Measurements from ENCODE around the gene ZCRB1.

The ZCRB1 gene

GRCh38 chr12:42326541-42327226 lies 790 bp upstream of the ZCRB1 start:
- TF ChIP-seq, protein P1, sequence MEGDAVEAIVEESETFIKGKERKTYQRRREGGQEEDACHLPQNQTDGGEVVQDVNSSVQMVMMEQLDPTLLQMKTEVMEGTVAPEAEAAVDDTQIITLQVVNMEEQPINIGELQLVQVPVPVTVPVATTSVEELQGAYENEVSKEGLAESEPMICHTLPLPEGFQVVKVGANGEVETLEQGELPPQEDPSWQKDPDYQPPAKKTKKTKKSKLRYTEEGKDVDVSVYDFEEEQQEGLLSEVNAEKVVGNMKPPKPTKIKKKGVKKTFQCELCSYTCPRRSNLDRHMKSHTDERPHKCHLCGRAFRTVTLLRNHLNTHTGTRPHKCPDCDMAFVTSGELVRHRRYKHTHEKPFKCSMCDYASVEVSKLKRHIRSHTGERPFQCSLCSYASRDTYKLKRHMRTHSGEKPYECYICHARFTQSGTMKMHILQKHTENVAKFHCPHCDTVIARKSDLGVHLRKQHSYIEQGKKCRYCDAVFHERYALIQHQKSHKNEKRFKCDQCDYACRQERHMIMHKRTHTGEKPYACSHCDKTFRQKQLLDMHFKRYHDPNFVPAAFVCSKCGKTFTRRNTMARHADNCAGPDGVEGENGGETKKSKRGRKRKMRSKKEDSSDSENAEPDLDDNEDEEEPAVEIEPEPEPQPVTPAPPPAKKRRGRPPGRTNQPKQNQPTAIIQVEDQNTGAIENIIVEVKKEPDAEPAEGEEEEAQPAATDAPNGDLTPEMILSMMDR (conservative IDR thresholded peaks at IDR 0.05; ENCODE audit: low read depth) = no peak
- peak overlapping the region; percentile 88 for H3K27ac ChIP-seq
- CTCF ChIA-PET = interaction anchor here (0.6 to 0.8 kb wide), 2 partner anchors 9 to 13 kb away, joined by 3 to 4 read pairs; no protein-coding TSS in a partner anchor
- DNase-seq (ENCODE audit: low spot score) = peak; percentile 21
- POLR2A ChIA-PET (ENCODE audit: low non-redundant PET) = no interaction called here

GRCh38 chr12:42325326-42325652 lies 605 bp downstream of the ZCRB1 start:
- CTCF ChIA-PET = interaction anchor here (0.7 kb wide), 1 partner anchor 287 kb away, joined by 3 read pairs; no protein-coding TSS in a partner anchor
- DNase-seq (ENCODE audit: low spot score) = no peak
- POLR2A ChIA-PET (ENCODE audit: low non-redundant PET) = no interaction called here
- TF ChIP-seq, protein P1 (conservative IDR thresholded peaks at IDR 0.05; ENCODE audit: low read depth) = no peak
- H3K27ac ChIP-seq = peak overlapping the region; percentile 88

DNA sequence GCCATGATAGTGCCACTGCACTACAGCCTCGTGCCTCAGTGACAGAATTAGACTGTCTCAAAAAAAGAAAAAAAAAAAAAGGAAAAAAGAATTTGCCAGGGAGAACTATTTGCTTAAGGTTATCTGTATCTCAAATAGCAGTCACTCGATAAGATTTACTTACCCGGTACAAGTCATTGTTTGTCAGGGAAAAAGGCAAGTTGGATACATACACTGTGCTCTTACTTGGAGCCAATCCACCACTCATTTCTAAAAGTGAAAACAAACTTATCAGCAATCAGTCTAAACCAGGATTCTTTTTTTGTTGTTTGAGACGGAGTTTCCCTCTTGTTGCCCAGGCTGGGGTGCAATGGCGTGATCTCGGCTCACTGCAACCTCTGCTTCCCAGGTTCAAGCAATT lies 2.0 kb downstream of the ZCRB1 start:
- TF ChIP-seq, protein P1 (conservative IDR thresholded peaks at IDR 0.05; ENCODE audit: low read depth) = no peak
- CTCF ChIA-PET = no interaction called here
- POLR2A ChIA-PET (ENCODE audit: low non-redundant PET) = no interaction called here
- no peak for DNase-seq (ENCODE audit: low spot score)
- no peak overlapping the region for H3K27ac ChIP-seq

- ChIA-PET CTCF (no interaction called here), POLR2A (ENCODE audit: low non-redundant PET) (no interaction called here)
- DNase-seq (ENCODE audit: low spot score) = no peak
- TF ChIP-seq, protein P1 (conservative IDR thresholded peaks at IDR 0.05; ENCODE audit: low read depth) = no peak
- no peak overlapping the region for H3K27ac ChIP-seq
Observed at GRCh38 chr12:42322567-42322966, 3.3 kb downstream of the ZCRB1 start.

DNA sequence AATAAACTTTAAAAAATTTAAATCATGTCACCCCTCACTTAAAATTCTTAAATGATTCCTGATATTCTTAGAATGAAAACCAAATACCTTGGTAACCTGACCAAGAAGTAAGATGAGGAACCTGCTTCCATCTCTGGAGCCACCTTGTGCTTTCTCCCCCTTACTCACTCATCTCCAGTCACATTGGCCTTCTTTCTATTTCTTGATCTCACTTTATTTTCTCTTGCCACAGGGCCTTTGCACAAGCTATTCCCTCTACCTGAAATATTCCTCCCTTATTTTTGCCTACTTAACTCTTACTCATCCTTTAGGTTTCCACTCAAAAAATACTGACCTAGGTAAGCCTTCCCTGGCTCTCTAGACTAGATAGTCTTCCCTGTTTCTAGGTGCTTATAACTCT lies 5.1 kb downstream of the ZCRB1 start:
- no peak overlapping the region for H3K27ac ChIP-seq
- TF ChIP-seq, protein P1 (conservative IDR thresholded peaks at IDR 0.05; ENCODE audit: low read depth) = no peak
- ChIA-PET POLR2A (ENCODE audit: low non-redundant PET) (no interaction called here), CTCF (interaction anchor here (0.6 kb wide), 2 partner anchors 32 to 179 kb away, joined by 3 to 4 read pairs; no protein-coding TSS in a partner anchor)
- no peak for DNase-seq (ENCODE audit: low spot score)

DNA sequence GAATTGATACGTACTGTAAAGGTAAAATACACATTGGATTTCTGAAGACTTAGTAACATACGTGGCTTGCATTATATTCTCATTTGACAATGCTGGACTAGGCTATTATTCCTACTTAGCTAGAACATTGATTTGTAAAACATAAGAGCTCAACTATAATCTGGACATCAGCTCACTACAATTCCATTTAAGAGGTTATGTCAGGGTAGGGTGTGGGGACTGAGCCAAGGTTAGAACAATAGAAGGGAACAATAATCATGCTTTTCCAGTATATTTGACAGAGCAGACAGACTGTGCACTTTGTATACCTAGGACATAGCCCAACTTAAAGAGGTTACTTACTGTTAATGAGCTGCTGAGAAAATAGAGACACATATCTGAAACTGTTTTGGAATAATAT lies 10.8 kb downstream of the ZCRB1 start:
- ChIA-PET POLR2A (ENCODE audit: low non-redundant PET) (no interaction called here), CTCF (no interaction called here)
- DNase-seq (ENCODE audit: low spot score) = no peak
- H3K27ac ChIP-seq = no peak overlapping the region
- TF ChIP-seq, protein P1 (conservative IDR thresholded peaks at IDR 0.05; ENCODE audit: low read depth) = no peak

Measured in RWPE1 (cell line).